Testis (tissue), 2 donors: ENCODE data around the gene OR5H14.

ENCODE experiments used
- POLR2A ChIP-seq: fragments of 450-650 bp; IDR thresholded peaks from one replicate; pipeline ENCODE4 v1.6.1; 2017; ENCODE audit warnings: antibody characterized with exemption, mild to moderate bottlenecking, moderate library complexity
- TF ChIP-seq, protein P1 (sequence below), 3 experiments: fragments of 450-650 bp in 2 of 3; fragments of 200-600 bp in 1 of 3; sonication (generic) in 1 of 3; IDR thresholded peaks; one replicate each; pipeline ENCODE4 v1.5.1; 2016 to 2019; ENCODE audit warnings: antibody characterized with exemption in 3 of 3, mild to moderate bottlenecking in 2 of 3, moderate library complexity in 1 of 3

GRCh38 chr3:98185180-98185579 lies 37.9 kb downstream of the OR5H14 start:
- TF ChIP-seq, protein P1, sequence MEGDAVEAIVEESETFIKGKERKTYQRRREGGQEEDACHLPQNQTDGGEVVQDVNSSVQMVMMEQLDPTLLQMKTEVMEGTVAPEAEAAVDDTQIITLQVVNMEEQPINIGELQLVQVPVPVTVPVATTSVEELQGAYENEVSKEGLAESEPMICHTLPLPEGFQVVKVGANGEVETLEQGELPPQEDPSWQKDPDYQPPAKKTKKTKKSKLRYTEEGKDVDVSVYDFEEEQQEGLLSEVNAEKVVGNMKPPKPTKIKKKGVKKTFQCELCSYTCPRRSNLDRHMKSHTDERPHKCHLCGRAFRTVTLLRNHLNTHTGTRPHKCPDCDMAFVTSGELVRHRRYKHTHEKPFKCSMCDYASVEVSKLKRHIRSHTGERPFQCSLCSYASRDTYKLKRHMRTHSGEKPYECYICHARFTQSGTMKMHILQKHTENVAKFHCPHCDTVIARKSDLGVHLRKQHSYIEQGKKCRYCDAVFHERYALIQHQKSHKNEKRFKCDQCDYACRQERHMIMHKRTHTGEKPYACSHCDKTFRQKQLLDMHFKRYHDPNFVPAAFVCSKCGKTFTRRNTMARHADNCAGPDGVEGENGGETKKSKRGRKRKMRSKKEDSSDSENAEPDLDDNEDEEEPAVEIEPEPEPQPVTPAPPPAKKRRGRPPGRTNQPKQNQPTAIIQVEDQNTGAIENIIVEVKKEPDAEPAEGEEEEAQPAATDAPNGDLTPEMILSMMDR (IDR thresholded peaks at IDR 0.05) = no peak
- TF ChIP-seq POLR2A = no peak
